GM23338 (cell line): ENCODE measurements around the gene HCN2.

ENCODE experiments used
- CREB1 ChIP-seq: fragments of 250-450 bp; sonication (Bioruptor Pico); IDR thresholded peaks from 2 replicates; pipeline ENCODE4 v1.5.0; 2020; ENCODE audit warnings: low read depth, mild to moderate bottlenecking, moderate library complexity
- CTCF ChIP-seq, 2 experiments: fragments of 200-600 bp in 1 of 2; sonication (generic) in 1 of 2; conservative IDR thresholded peaks; 2 replicates each; pipeline versions ENCODE4 v1.5.1 to v1.6.1; 2016 to 2017; ENCODE audit warnings: antibody characterized with exemption in 2 of 2, low read depth in 2 of 2, mild to moderate bottlenecking in 2 of 2, moderate library complexity in 1 of 2
- ETS1 ChIP-seq: IDR thresholded peaks from 2 replicates; pipeline ENCODE4 v1.6.1; 2016; ENCODE audit warnings: antibody characterized with exemption
- EZH2 ChIP-seq: fragments of 200-600 bp; sonication (generic); IDR thresholded peaks from one replicate; pipeline ENCODE4 v1.8.0; 2017; ENCODE audit warnings: antibody characterized with exemption, mild to moderate bottlenecking, low read depth; ENCODE audit not compliant: unreplicated experiment
- EZH2phosphoT487 ChIP-seq: fragments of 200-600 bp; sonication (generic); IDR thresholded peaks from one replicate; pipeline ENCODE4 v1.8.1; 2018; ENCODE audit warnings: antibody characterized with exemption; ENCODE audit not compliant: unreplicated experiment
- NANOG ChIP-seq: IDR thresholded peaks from 2 replicates; pipeline ENCODE4 v1.6.1; 2016; ENCODE audit warnings: antibody characterized with exemption, borderline replicate concordance
- POLR2AphosphoS5 ChIP-seq: IDR thresholded peaks from 2 replicates; pipeline ENCODE4 v1.6.1; 2016; ENCODE audit warnings: antibody characterized with exemption, low read depth
- REST ChIP-seq: IDR thresholded peaks from one replicate; pipeline ENCODE4 v1.6.1; 2018; ENCODE audit warnings: antibody characterized with exemption; ENCODE audit not compliant: unreplicated experiment
- STAT1 ChIP-seq: IDR thresholded peaks from one replicate; pipeline ENCODE4 v1.6.1; 2016; ENCODE audit warnings: antibody characterized with exemption; ENCODE audit not compliant: unreplicated experiment
- ZNF114 ChIP-seq: fragments of 250-450 bp; sonication (Bioruptor Pico); IDR thresholded peaks from 2 replicates; pipeline ENCODE4 v1.5.0; 2020; ENCODE audit warnings: mild to moderate bottlenecking, moderate library complexity

- TF ChIP-seq POLR2AphosphoS5 (no peak), CTCF (conservative IDR thresholded peaks at IDR 0.05; ENCODE audit: low read depth in 2 of 2) (no peak), NANOG (no peak), REST (no peak), EZH2 (no peak), EZH2phosphoT487 (no peak), STAT1 (no peak), ZNF114 (no peak), ETS1 (no peak), CREB1 (CRISPR knock-in tag) (no peak)
Observed at GRCh38 chr19:541699-542098, 48.0 kb upstream of the HCN2 start.
